ENCODE results near the gene LRRC4C. TPM values are rescaled to one million over a fixed set of nuclear protein-coding genes. Genes with fewer than 3 reads are reported as not detected.

The LRRC4C gene
- total and polyA plus RNA-seq, 11 donors = 0.08 to 1.2 (median 0.48) TPM; not detected in 1

DNA sequence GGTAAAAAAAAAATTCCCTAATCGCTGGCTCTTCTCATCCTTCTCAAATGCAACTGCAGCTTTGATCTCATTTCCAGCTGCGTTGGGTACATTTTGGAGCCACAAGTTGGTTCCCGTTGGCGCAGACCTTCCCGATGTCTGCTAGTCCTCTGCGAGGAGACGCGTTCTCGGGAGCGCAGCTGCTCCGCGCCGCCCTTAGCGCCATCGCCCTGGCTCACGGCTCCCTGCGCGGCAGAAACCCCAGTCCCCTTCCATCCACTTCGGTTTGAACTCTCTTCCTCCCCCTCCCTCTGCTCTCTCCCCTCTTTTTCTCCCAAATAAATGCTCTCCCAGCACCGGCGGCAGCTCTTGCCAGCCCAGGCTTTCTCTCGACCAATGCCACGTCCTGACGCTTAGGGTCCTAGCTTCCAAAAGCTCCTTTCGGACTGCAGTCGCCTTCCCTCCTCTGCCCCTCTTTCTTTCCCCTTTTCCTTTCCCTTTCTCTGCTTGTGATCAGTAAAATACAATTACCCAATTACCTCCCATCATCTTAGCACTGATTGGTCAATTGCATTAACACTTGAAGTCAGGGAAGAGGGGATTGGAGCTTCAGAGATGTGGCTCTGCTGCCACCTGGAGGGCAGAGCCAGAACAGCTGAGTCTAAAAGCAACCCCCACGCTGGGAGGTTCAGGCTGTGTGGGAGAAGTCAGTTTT lies 1165.7 kb downstream of the LRRC4C start:
- intact Hi-C loops (cut with DNase I) = no loop called here
- ATAC-seq = peak; percentile 80 to 92 (median 91)
- H3K27ac ChIP-seq = peak overlapping the region in 11 of 12 donors; percentile 27 to 81 (median 44)
- 1 to 2% (median 2%) methylated on average over 27 of the region's 27 CpGs for WGBS, 4 donors
- no peaks in the 10 kb centered on the region for H3K9me3 ChIP-seq
- peak in 1 of 2 donors; percentile 17 for TF ChIP-seq POLR2A (IDR thresholded peaks at IDR 0.05)
- TF ChIP-seq, protein P1, sequence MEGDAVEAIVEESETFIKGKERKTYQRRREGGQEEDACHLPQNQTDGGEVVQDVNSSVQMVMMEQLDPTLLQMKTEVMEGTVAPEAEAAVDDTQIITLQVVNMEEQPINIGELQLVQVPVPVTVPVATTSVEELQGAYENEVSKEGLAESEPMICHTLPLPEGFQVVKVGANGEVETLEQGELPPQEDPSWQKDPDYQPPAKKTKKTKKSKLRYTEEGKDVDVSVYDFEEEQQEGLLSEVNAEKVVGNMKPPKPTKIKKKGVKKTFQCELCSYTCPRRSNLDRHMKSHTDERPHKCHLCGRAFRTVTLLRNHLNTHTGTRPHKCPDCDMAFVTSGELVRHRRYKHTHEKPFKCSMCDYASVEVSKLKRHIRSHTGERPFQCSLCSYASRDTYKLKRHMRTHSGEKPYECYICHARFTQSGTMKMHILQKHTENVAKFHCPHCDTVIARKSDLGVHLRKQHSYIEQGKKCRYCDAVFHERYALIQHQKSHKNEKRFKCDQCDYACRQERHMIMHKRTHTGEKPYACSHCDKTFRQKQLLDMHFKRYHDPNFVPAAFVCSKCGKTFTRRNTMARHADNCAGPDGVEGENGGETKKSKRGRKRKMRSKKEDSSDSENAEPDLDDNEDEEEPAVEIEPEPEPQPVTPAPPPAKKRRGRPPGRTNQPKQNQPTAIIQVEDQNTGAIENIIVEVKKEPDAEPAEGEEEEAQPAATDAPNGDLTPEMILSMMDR (IDR thresholded peaks at IDR 0.05) = peak; percentile 57 to 87 (median 70)
- peak overlapping the region; percentile 22 to 76 (median 53) for H3K4me3 ChIP-seq
- peaks cover 0 to 31% (median 7%) of the 10 kb centered on the region in 9 donors for H3K27me3 ChIP-seq
- no peaks in the 10 kb centered on the region for H3K36me3 ChIP-seq
- H3K4me1 ChIP-seq = peaks cover 0 to 7% (median 0%) of the 10 kb centered on the region in 12 donors
- DNase-seq = peak; percentile 32 to 63 (median 35)

DNA sequence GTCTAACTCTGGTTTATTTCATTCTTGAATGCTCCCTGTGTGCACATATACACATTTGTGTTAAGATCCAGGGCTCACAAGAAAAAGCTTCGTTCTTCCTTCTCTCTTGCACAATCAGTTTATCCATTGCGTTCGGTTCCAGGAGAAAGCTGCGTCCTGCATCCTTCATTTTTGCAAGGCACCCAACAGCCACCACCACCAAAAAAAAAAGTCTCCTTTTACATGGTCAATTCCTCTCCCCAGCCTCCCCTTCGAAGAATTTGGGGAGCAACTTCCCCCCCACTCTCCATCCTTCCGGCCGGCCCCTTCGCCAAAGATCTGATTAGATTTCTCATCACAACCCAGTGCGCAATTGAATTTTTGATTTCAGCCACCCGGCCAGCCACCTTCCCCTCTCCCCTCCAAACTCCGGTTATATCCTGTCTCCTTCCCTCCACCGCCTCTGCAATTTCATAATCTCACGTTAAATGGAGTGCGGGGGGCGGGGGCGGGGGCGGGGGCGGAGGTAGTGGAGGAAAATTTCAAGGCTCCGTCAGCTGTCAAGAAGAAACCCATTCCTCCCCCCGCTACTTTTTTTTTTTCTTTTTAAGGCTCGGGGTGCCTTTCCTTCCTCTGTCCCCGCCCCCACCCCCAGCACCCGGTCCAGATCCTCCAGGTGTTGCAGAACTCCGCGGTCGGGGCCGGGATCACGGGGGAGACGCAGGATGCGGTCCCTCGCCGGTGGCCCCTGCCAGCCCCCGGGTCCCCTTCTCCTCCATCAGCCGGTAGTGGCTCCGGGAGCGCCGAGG lies 1166.5 kb downstream of the LRRC4C start:
- peaks cover 0 to 31% (median 7%) of the 10 kb centered on the region in 9 donors for H3K27me3 ChIP-seq
- H3K27ac ChIP-seq = peak overlapping the region in 6 of 12 donors; percentile 32 to 81 (median 54)
- TF ChIP-seq POLR2A (IDR thresholded peaks at IDR 0.05) = no peak
- TF ChIP-seq, protein P1 (IDR thresholded peaks at IDR 0.05) = no peak
- peaks cover 0 to 7% (median 0%) of the 10 kb centered on the region in 12 donors for H3K4me1 ChIP-seq
- H3K9me3 ChIP-seq = no peaks in the 10 kb centered on the region
- no peaks in the 10 kb centered on the region for H3K36me3 ChIP-seq
- ATAC-seq = no peak
- WGBS, 4 donors = 1% methylated on average over 37 of the region's 37 CpGs
- intact Hi-C loops (cut with DNase I) = no loop called here
- peak overlapping the region; percentile 22 to 76 (median 53) for H3K4me3 ChIP-seq
- DNase-seq = peak in 1 of 5 donors; percentile 26

DNA sequence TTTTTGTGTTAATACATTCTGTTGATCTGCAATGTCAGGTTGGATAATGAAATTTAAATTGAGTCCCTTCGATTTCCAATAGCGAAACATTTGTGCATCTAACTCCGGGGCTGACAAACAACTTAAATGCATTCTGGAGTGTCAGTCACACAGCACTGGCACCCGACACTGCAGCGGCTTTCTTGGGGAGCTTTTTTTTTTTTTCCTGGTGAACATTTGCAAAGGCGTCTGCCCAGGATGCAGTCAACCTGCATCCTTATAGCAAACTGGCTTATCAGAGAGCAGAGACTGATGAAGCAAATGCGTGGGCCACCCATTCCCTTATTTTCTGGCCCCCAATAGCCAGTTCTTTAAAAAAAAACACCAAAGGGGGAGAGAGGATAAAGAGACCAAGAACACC lies 1167.7 kb downstream of the LRRC4C start:
- no peak for ATAC-seq
- Histone ChIP-seq H3K27ac (no peak overlapping the region), H3K4me1 (peaks cover 0 to 7% (median 0%) of the 10 kb centered on the region in 12 donors), H3K36me3 (no peaks in the 10 kb centered on the region), H3K27me3 (peaks cover 0 to 31% (median 7%) of the 10 kb centered on the region in 9 donors), H3K4me3 (peak overlapping the region in 8 of 12 donors; percentile 6 to 76 (median 56)), H3K9me3 (no peaks in the 10 kb centered on the region)
- 28 to 42% (median 40%) methylated on average over 7 of the region's 7 CpGs for WGBS, 4 donors
- DNase-seq = no peak
- TF ChIP-seq POLR2A (IDR thresholded peaks at IDR 0.05) = no peak
- TF ChIP-seq, protein P1 (IDR thresholded peaks at IDR 0.05) = no peak
- intact Hi-C loops (cut with DNase I) = no loop called here

DNA sequence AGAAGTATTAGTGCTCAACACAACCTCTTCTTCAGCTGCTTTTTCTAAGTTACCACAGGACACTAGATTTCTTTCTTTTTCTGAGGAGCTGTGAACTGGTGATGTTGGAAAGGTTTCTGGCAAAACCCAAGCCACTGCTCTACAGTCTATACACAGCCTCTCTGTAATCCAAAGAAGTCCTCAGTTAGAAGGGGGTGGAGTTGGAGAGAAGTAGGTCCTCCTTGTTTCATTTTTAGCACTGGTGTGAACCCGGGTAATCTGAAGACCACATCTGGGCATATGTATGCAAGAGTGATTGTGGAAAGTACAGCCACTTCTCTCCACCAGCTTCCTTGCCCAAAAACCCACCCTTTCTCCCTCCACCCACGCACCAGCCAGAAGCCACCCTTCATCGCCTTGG lies 1168.1 kb downstream of the LRRC4C start:
- H3K4me1 ChIP-seq = peaks cover 0 to 7% (median 0%) of the 10 kb centered on the region in 12 donors
- H3K27me3 ChIP-seq = peaks cover 0 to 31% (median 7%) of the 10 kb centered on the region in 9 donors
- 31 to 44% (median 41%) methylated on average over 3 of the region's 3 CpGs for WGBS, 4 donors
- DNase-seq = no peak
- no peaks in the 10 kb centered on the region for H3K9me3 ChIP-seq
- H3K36me3 ChIP-seq = no peaks in the 10 kb centered on the region
- H3K4me3 ChIP-seq = peak overlapping the region in 7 of 12 donors; percentile 17 to 76 (median 59)
- ATAC-seq = no peak
- intact Hi-C loops (cut with DNase I) = no loop called here
- TF ChIP-seq POLR2A (IDR thresholded peaks at IDR 0.05) = no peak
- TF ChIP-seq, protein P1 (IDR thresholded peaks at IDR 0.05) = no peak
- H3K27ac ChIP-seq = no peak overlapping the region

Data from heart left ventricle (tissue), 16 donors.